ENCODE results near the gene CDC34. TPM values are rescaled to one million over a fixed set of nuclear protein-coding genes. Genes with fewer than 3 reads are reported as not detected.

The CDC34 gene
- total and polyA plus RNA-seq, 2 of the 8 experiments (the other 6 are each of a cell fraction or from before 2014, with no cell fraction given), result 95.9 to 129 TPM

DNA sequence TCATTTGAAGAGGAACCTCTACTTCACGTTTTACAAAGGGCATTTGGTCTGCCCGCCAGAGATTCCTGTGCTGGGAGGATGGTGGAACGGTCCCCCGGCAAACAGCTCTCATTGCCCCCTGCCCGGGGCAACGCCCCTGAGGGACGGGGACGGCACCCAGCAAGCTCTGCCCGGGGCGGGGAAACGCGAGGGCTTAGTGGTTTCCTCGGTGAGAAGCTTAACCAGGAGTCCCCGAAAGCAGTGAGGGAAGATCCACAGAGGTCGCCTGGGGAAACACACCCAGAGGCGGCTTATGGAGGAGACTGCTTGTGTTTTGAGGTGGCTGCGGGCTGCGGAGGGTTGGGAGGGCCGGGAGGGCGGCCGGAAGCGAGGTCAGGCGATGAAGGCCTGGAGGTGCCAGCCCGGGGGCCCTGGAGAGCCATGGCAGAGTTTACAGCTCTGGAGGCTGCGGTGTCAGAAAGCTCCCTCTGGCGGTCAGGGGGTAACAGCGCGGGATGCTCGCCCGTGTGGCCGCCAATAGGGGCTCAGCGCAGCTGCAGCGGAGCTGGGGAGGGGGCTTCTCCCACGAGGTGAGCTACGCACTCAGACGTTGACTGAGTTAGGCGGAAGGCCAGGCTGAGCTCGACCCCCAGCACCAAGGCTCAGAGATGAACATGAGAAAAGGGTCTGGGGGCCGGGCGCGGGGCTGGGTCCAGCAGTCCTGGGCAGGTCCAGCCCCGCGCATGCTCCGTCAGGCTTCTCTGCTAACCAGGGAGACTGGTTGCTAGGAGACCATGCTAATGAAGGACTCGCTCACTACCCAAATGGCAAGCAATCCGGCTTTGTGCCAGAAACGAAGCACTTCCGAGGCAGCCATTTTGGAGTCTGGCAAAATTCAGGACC lies 24.9 kb upstream of the CDC34 start (continued):
- TF ChIP-seq SIN3A (conservative IDR thresholded peaks at IDR 0.05 in 1 of 2, IDR thresholded peaks at IDR 0.05 in 1 of 2; ENCODE audit: low read depth in 1 of 2, low read length in 2 of 2) (0 out of 4 replicates have a peak, but pooled peaks have one; percentile 43 to 67), TAF7 (optimal IDR thresholded peaks at IDR 0.05; ENCODE audit: borderline replicate concordance, low read depth, low read length) (peak; percentile 82), KDM1A (IDR thresholded peaks at IDR 0.05; ENCODE audit: borderline replicate concordance, low read length) (no peak), ASH2L (IDR thresholded peaks at IDR 0.05; ENCODE audit: low read length) (no peak), CHD1 (IDR thresholded peaks at IDR 0.05; ENCODE audit: low read depth, low read length) (no peak), TCF12 (IDR thresholded peaks at IDR 0.05; ENCODE audit: low read depth, low read length) (no peak), RXRA (IDR thresholded peaks at IDR 0.05; ENCODE audit: insufficient read depth, low read depth, low read length) (no peak), KDM5A (IDR thresholded peaks at IDR 0.05; ENCODE audit: low read length) (no peak), POLR2A (IDR thresholded peaks at IDR 0.05; ENCODE audit: control extremely low read depth in 1 of 2, low read depth in 2 of 2, low read length in 2 of 2) (0 out of 3 replicates have a peak, but pooled peaks of 1 of the 2 experiments have one; percentile 47), SP1 (IDR thresholded peaks at IDR 0.05; ENCODE audit: low read depth, low read length) (peak; percentile 50; the same call in 1 of the 2 replicates), USF2 (IDR thresholded peaks at IDR 0.05; ENCODE audit: low read length) (no peak), TEAD4 (IDR thresholded peaks at IDR 0.05; ENCODE audit: low read depth, low read length) (no peak), GTF2F1 (IDR thresholded peaks at IDR 0.05; ENCODE audit: borderline replicate concordance, low read depth, low read length) (no peak), ATF2 (IDR thresholded peaks at IDR 0.05; ENCODE audit: low read length) (no peak), SAP30 (IDR thresholded peaks at IDR 0.05; ENCODE audit: insufficient read depth, insufficient replicate concordance, low read length) (no peak)
- TF ChIP-seq, protein P1, sequence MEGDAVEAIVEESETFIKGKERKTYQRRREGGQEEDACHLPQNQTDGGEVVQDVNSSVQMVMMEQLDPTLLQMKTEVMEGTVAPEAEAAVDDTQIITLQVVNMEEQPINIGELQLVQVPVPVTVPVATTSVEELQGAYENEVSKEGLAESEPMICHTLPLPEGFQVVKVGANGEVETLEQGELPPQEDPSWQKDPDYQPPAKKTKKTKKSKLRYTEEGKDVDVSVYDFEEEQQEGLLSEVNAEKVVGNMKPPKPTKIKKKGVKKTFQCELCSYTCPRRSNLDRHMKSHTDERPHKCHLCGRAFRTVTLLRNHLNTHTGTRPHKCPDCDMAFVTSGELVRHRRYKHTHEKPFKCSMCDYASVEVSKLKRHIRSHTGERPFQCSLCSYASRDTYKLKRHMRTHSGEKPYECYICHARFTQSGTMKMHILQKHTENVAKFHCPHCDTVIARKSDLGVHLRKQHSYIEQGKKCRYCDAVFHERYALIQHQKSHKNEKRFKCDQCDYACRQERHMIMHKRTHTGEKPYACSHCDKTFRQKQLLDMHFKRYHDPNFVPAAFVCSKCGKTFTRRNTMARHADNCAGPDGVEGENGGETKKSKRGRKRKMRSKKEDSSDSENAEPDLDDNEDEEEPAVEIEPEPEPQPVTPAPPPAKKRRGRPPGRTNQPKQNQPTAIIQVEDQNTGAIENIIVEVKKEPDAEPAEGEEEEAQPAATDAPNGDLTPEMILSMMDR (IDR thresholded peaks at IDR 0.05; ENCODE audit: control extremely low read depth in 1 of 3, insufficient read depth in 1 of 3, low read depth in 1 of 3, low read length in 3 of 3), result peak; percentile 93 to 99 (median 97)
- TF ChIP-seq, protein P2, sequence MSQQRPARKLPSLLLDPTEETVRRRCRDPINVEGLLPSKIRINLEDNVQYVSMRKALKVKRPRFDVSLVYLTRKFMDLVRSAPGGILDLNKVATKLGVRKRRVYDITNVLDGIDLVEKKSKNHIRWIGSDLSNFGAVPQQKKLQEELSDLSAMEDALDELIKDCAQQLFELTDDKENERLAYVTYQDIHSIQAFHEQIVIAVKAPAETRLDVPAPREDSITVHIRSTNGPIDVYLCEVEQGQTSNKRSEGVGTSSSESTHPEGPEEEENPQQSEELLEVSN (IDR thresholded peaks at IDR 0.05), result no peak

Data from H1 (cell line).